Breast epithelium (tissue), 4 donors: ENCODE results near the gene ZNF841. TPM values are rescaled to one million over a fixed set of nuclear protein-coding genes. Genes with fewer than 3 reads are reported as not detected.
"Not testable (repeated sequence)": the region's sequence is repeated elsewhere in the genome, so short reads cannot be mapped to it uniquely, and the experiment has no call there.

Experiments used
- DNase-seq, 2 donors: peaks; one replicate each; pipeline ENCODE4 v3.0.0-alpha.2; 2019; ENCODE audit warnings: low spot score in 2 of 2
- H3K27ac ChIP-seq, 2 donors: fragments of 200-600 bp; sonication (generic) in 1 of 2; one replicate each; pipeline ENCODE4 v1.5.1; 2016 to 2019; ENCODE audit warnings: mild to moderate bottlenecking in 1 of 2
- H3K27me3 ChIP-seq, 2 donors: fragments of 200-600 bp; sonication (generic) in 1 of 2; one replicate each; pipeline versions ENCODE4 v1.5.1 to v1.6.0; 2017 to 2019; ENCODE audit warnings: control low read depth in 1 of 2, mild to moderate bottlenecking in 1 of 2
- H3K36me3 ChIP-seq: fragments of 200-600 bp; one replicate; pipeline ENCODE4 v1.5.1; 2019
- H3K4me1 ChIP-seq, 2 donors: fragments of 200-600 bp; sonication (generic); one replicate each; pipeline ENCODE4 v1.5.1; 2016 to 2019; ENCODE audit warnings: control low read depth in 1 of 2
- H3K4me3 ChIP-seq, 3 donors: fragments of 200-600 bp; sonication (generic); 1 replicate in 2 of 3; 2 replicates in 1 of 3; pipeline ENCODE4 v1.5.1; 2016 to 2019; ENCODE audit warnings: mild to moderate bottlenecking in 3 of 3, moderate library complexity in 2 of 3
- H3K9me3 ChIP-seq, 2 donors: fragments of 200-600 bp; sonication (generic) in 1 of 2; one replicate each; pipeline ENCODE4 v1.5.1; 2016 to 2019; ENCODE audit warnings: control low read depth in 1 of 2
- CTCF ChIP-seq, 3 donors: fragments of 450-650 bp; IDR thresholded peaks; one replicate each; pipeline ENCODE4 v1.5.1; 2016 to 2017; ENCODE audit warnings: antibody characterized with exemption in 3 of 3, mild to moderate bottlenecking in 3 of 3, moderate library complexity in 3 of 3
- POLR2A ChIP-seq: fragments of 450-650 bp; IDR thresholded peaks from one replicate; pipeline ENCODE4 v1.6.1; 2016; ENCODE audit warnings: antibody characterized with exemption, mild to moderate bottlenecking, moderate library complexity
- POLR2AphosphoS5 ChIP-seq, 3 donors: sonication (generic); formaldehyde crosslinking; IDR thresholded peaks; one replicate each; pipeline ENCODE4 v1.6.1; 2017; ENCODE audit warnings: antibody characterized with exemption in 3 of 3
- intact Hi-C: fragments of 100-400 bp; cut with DNase I; formaldehyde crosslinking; loops from one replicate; pipeline ENCODE4 v1.15.1; 2023; ENCODE audit warnings: low total_unique reads
- total RNA-seq, 3 donors: library from RNA; depleted of rRNA; stranded (reverse); fragments of >200 nt; gene quantifications; one replicate each; pipeline ENCODE4 v1.1.0, GENCODE V29; 2016

The ZNF841 gene
- total RNA-seq, 3 donors from 2014 or later: 16.0 to 25.9 (median 19.3) TPM

- Histone ChIP-seq H3K27me3 (no peaks in the 10 kb centered on the region), H3K9me3 (peaks cover 37 to 64% of the 10 kb centered on the region in 2 donors), H3K36me3 (no peaks in the 10 kb centered on the region), H3K4me3 (no peak overlapping the region), H3K27ac (no peak overlapping the region), H3K4me1 (no peaks in the 10 kb centered on the region)
- TF ChIP-seq CTCF (IDR thresholded peaks at IDR 0.05): no peak
- intact Hi-C loops: no loop called here
- no peak for DNase-seq
These were observed 6.4 kb upstream of the ZNF841 start for GRCh38 chr19:52101866-52102562.

- Histone ChIP-seq H3K4me1 (no peaks in the 10 kb centered on the region), H3K36me3 (no peaks in the 10 kb centered on the region), H3K9me3 (peaks cover 32 to 54% of the 10 kb centered on the region in 2 donors), H3K27ac (no peak overlapping the region), H3K27me3 (no peaks in the 10 kb centered on the region), H3K4me3 (no peak overlapping the region)
- DNase-seq: no peak
- no peak for TF ChIP-seq POLR2A
- TF ChIP-seq CTCF (IDR thresholded peaks at IDR 0.05): no peak
- TF ChIP-seq POLR2AphosphoS5 (IDR thresholded peaks at IDR 0.05): no peak
- intact Hi-C loops: no loop called here
These were observed 4.1 kb upstream of the ZNF841 start for GRCh38 chr19:52099497-52100138.

GRCh38 chr19:52096416-52096815, 851 bp upstream of the ZNF841 start:
- H3K36me3 ChIP-seq, intact Hi-C loops, H3K27me3 ChIP-seq, H3K4me3 ChIP-seq, H3K4me1 ChIP-seq, DNase-seq: not testable (repeated sequence)
- Histone ChIP-seq H3K27ac (peak overlapping the region; percentile 81 to 88), H3K9me3 (peaks cover 27 to 35% of the 10 kb centered on the region in 2 donors)

- Histone ChIP-seq H3K9me3 (peaks cover 39 to 42% of the 10 kb centered on the region in 2 donors), H3K4me3 (peak overlapping the region; percentile 70 to 92 (median 87)), H3K27ac (peak overlapping the region in 1 of 2 donors; percentile 88), H3K27me3 (no peaks in the 10 kb centered on the region), H3K4me1 (no peaks in the 10 kb centered on the region), H3K36me3 (no peaks in the 10 kb centered on the region)
- no peak for TF ChIP-seq POLR2A
- no peak for TF ChIP-seq POLR2AphosphoS5 (IDR thresholded peaks at IDR 0.05)
- TF ChIP-seq CTCF (IDR thresholded peaks at IDR 0.05): no peak
- DNase-seq: no peak
- intact Hi-C loops: no loop called here
These were observed 937 bp downstream of the ZNF841 start for GRCh38 chr19:52094526-52095130.

- peaks cover 23 to 40% of the 10 kb centered on the region in 2 donors for H3K9me3 ChIP-seq
These were observed 9.1 kb downstream of the ZNF841 start for GRCh38 chr19:52086481-52086880.

More at GRCh38 chr19:52086481-52086880, 9.1 kb downstream of the ZNF841 start:
- TF ChIP-seq CTCF (IDR thresholded peaks at IDR 0.05): no peak
- no peak for DNase-seq
- Histone ChIP-seq H3K4me3 (no peak overlapping the region), H3K36me3 (peaks cover 4% of the 10 kb centered on the region), H3K27ac (no peak overlapping the region), H3K27me3 (no peaks in the 10 kb centered on the region), H3K4me1 (no peaks in the 10 kb centered on the region)
- intact Hi-C loops: no loop called here
